ENCODE data around the gene IMMP2L. TPM values are rescaled to one million over a fixed set of nuclear protein-coding genes. Genes with fewer than 3 reads are reported as not detected.

IMMP2L gene
- total RNA-seq, 1 experiment from 2014 or later, result 8.8 TPM

DNA sequence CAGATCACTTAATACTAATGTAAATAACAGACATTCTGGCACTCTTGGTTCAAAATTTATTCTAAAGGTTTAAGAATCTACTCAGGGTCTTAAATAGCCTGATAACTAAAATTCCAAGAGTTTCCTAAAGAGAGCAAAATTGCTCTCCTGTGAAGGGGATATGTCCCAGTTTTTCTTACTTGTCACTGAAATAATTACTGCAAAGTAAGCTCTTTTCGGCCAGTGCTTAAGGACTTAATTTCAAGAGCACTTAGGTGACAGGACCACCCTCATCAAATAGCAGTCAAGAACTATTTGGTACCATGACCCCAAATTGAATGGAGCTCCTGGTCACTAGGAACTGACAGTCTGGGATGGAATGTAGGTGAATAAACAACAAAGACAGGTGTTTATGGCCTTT, 1.8 kb upstream of the IMMP2L start:
- ATAC-seq (no peak), DNase-seq (ENCODE audit: low read depth, low spot score) (no peak)
- no TSS peak for BruUV-seq (replicated peaks)
- H3K9me3 ChIP-seq (ENCODE audit: control insufficient read depth, insufficient read depth, low read depth, low read length), result no peaks in the 10 kb centered on the region
- H3K36me3 ChIP-seq (ENCODE audit: control insufficient read depth, insufficient read depth, low read length), result peaks cover 2% of the 10 kb centered on the region; the same call in 1 of the 2 replicates
- intact Hi-C loops (cut with micrococcal nuclease; ENCODE audit: unreplicated experiment) (no loop called here), in situ Hi-C loops (cut with HindIII; ENCODE audit: low pct_unique_long_range_greater_than_20kb, low sequenced_read_pairs) (no loop called here)
- peaks cover 5% of the 10 kb centered on the region; the same call in 1 of the 2 replicates for H3K4me1 ChIP-seq (ENCODE audit: control insufficient read depth, insufficient read depth, low read length)
- ChIA-PET POLR2A (no interaction called here), CTCF (no interaction called here)
- no peak overlapping the region for H3K4me3 ChIP-seq (ENCODE audit: low read depth in 2 of 2, low read length in 2 of 2)
- H3K27ac ChIP-seq (ENCODE audit: low read length), result no peak overlapping the region
- H3K27me3 ChIP-seq (ENCODE audit: control insufficient read depth, insufficient read depth, low read length), result no peaks in the 10 kb centered on the region
- TF ChIP-seq TCF7L2 (IDR thresholded peaks at IDR 0.05; ENCODE audit: low read depth, low read length) (no peak), SIN3A (IDR thresholded peaks at IDR 0.05; ENCODE audit: borderline replicate concordance, insufficient read depth, low read depth, low read length) (no peak), POLR2AphosphoS5 (IDR thresholded peaks at IDR 0.05; ENCODE audit: low read depth, low read length) (no peak)
- TF ChIP-seq, protein P1, sequence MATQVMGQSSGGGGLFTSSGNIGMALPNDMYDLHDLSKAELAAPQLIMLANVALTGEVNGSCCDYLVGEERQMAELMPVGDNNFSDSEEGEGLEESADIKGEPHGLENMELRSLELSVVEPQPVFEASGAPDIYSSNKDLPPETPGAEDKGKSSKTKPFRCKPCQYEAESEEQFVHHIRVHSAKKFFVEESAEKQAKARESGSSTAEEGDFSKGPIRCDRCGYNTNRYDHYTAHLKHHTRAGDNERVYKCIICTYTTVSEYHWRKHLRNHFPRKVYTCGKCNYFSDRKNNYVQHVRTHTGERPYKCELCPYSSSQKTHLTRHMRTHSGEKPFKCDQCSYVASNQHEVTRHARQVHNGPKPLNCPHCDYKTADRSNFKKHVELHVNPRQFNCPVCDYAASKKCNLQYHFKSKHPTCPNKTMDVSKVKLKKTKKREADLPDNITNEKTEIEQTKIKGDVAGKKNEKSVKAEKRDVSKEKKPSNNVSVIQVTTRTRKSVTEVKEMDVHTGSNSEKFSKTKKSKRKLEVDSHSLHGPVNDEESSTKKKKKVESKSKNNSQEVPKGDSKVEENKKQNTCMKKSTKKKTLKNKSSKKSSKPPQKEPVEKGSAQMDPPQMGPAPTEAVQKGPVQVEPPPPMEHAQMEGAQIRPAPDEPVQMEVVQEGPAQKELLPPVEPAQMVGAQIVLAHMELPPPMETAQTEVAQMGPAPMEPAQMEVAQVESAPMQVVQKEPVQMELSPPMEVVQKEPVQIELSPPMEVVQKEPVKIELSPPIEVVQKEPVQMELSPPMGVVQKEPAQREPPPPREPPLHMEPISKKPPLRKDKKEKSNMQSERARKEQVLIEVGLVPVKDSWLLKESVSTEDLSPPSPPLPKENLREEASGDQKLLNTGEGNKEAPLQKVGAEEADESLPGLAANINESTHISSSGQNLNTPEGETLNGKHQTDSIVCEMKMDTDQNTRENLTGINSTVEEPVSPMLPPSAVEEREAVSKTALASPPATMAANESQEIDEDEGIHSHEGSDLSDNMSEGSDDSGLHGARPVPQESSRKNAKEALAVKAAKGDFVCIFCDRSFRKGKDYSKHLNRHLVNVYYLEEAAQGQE (IDR thresholded peaks at IDR 0.05; ENCODE audit: insufficient read depth in 1 of 2, low read depth in 2 of 2, low read length in 1 of 2), result no peak
- TF ChIP-seq, protein P2, sequence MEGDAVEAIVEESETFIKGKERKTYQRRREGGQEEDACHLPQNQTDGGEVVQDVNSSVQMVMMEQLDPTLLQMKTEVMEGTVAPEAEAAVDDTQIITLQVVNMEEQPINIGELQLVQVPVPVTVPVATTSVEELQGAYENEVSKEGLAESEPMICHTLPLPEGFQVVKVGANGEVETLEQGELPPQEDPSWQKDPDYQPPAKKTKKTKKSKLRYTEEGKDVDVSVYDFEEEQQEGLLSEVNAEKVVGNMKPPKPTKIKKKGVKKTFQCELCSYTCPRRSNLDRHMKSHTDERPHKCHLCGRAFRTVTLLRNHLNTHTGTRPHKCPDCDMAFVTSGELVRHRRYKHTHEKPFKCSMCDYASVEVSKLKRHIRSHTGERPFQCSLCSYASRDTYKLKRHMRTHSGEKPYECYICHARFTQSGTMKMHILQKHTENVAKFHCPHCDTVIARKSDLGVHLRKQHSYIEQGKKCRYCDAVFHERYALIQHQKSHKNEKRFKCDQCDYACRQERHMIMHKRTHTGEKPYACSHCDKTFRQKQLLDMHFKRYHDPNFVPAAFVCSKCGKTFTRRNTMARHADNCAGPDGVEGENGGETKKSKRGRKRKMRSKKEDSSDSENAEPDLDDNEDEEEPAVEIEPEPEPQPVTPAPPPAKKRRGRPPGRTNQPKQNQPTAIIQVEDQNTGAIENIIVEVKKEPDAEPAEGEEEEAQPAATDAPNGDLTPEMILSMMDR (IDR thresholded peaks at IDR 0.05), result no peak

DNA sequence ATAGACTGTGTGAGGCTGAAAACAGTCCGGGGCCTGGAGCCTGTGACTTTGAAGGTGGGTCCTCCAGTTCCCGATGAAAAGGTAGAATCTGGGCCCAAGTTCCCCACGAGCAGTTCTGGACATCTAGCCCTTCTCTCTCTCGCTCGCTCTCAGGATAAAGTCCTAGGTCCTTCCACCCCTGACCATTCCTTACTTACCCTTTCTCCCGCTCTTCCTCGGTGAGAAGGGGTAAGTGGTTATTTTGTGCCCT, 713 bp downstream of the IMMP2L start:
- H3K4me1 ChIP-seq (ENCODE audit: control insufficient read depth, insufficient read depth, low read length), result peaks cover 5% of the 10 kb centered on the region; the same call in 1 of the 2 replicates
- peaks cover 5% of the 10 kb centered on the region; the same call in 1 of the 2 replicates for H3K36me3 ChIP-seq (ENCODE audit: control insufficient read depth, insufficient read depth, low read length)
- peak overlapping the region; percentile 81 for H3K27ac ChIP-seq (ENCODE audit: low read length)
- no peaks in the 10 kb centered on the region for H3K27me3 ChIP-seq (ENCODE audit: control insufficient read depth, insufficient read depth, low read length)
- in situ Hi-C loops (cut with HindIII; ENCODE audit: low pct_unique_long_range_greater_than_20kb, low sequenced_read_pairs), result no loop called here
- intact Hi-C loops (cut with micrococcal nuclease; ENCODE audit: unreplicated experiment), result no loop called here
- ATAC-seq (0 out of 2 replicates have a peak, but pooled peaks have one; percentile 2), DNase-seq (ENCODE audit: low read depth, low spot score) (no peak)
- H3K4me3 ChIP-seq (ENCODE audit: low read depth in 2 of 2, low read length in 2 of 2), result peak overlapping the region; percentile 65 to 75
- BruUV-seq (replicated peaks), result no TSS peak
- H3K9me3 ChIP-seq (ENCODE audit: control insufficient read depth, insufficient read depth, low read depth, low read length), result no peaks in the 10 kb centered on the region
- TF ChIP-seq SIN3A (IDR thresholded peaks at IDR 0.05; ENCODE audit: borderline replicate concordance, insufficient read depth, low read depth, low read length), result no peak
- TF ChIP-seq, protein P2 (IDR thresholded peaks at IDR 0.05), result no peak
- POLR2A ChIA-PET, result no interaction called here
- CTCF ChIA-PET, result no interaction called here
